NCI-H526 treated with DMSO at 0.1 percent for 48 hours (cell line): ENCODE results near the gene FGF22.
"Not testable (repeated sequence)": the region's sequence is repeated elsewhere in the genome, so short reads cannot be mapped to it uniquely, and the experiment has no call there.

ENCODE experiments used
- DNase-seq: peaks from one replicate; lab custom pipeline; 2025; lab: John Stamatoyannopoulos, UW

Gene FGF22

GRCh38 chr19:639253-640160 lies at the start of gene FGF22:
Gene FGF22, plus strand, starts transcription at chr19:639879. Its CDS starts 47 bp downstream, at chr19:639926.
- DNase-seq = peak; percentile 21

GRCh38 chr19:590396-590745 lies 49.3 kb upstream of the FGF22 start:
- no peak for DNase-seq

GRCh38 chr19:590750-591098 lies 49.0 kb upstream of the FGF22 start:
- no peak for DNase-seq

DNA sequence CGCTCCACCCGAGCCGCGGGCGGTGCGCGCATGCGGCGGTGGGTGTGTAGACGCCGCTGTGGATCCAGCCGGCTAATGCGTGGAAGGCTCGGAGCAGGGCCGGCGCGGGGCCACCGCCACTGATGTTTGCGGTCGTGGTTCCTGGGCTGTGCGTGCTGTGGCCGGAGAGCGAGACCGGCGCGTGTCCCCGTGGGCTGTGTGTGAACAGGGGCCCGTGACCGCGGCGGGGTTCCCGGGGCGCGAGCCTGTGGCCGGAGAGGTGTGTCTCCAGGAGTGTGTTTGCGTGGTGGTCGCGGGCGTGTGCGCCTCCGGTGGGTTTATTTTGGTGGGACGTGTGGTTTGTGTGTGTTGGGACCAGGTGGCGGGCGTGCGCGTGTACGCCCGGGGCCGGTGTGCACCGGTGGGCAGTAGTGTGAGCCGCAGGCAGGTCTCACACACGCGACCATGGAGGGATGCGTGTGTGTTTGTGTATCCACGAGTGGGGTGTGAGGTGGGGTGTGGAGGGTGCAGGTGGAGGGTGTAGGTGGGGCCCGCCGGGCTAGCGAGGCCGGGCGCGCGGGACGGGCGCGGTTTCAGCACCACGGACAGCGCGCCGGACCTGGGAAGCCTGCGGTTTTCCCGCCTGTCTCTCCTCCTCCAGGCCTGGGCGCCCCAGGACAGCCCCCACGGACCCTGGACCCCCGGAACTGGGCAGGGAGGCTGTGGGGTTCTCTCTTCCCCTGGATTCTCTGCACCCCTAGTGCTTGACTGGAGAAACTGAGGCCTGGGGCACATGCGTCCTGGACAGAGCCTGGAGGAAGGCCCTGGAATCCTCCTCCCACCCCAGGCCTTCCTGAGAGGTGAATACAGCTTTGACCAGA lies 48.4 kb upstream of the FGF22 start:
- no peak for DNase-seq

DNA sequence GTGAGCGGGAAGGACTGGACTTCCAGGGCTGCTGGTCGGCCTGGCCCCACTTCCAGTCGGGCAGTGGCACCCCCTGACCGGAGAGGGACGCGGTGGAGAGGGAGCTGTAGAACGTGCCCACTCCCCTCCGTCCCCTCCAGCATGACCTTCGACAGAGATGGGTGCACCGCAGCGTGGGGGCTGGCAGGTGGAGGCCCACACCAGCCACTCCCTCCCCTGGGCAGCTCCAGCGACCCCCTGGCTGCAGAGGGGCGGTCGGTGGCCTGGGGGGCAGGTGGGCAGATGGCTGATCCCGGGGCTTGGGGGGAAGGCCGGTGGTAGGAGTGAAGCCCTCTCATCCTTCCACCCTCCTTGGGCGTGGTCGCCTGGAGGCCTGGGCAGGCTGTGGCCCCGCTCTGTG lies 47.6 kb upstream of the FGF22 start:
- no peak for DNase-seq

GRCh38 chr19:593055-593454 lies 46.6 kb upstream of the FGF22 start:
- DNase-seq = no peak

- DNase-seq = no peak
Observed at GRCh38 chr19:593505-593904, 46.2 kb upstream of the FGF22 start.

DNA sequence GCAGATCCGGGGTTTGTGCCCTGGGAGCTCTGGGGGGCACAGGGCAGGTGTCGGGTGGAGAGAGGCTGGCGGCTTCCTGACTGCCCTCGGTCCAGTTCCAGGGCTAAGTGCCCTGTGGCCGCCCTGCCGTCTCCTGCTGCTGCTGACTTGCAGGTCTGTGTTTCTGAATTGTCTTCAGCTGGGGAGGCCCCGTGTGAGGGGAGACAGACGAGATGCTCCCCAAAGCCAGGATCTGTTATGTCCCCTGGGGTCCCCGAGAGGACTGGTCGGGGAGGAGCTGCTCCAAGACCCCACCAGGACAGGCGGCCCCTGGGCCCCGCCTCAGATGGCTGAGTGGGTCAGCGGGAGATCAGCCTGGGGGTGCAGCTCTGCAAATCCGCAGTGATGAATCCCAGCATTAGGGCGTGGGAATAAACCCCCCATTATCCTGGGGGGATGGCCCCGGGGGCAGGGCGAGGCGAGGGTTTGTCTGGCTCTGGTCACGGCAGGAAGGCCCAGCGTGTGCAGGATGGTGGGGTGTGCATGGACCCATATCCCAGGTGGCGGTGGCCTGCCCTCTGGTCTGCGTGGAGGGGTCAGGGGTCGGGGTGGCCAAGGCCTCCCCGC lies 45.3 kb upstream of the FGF22 start:
- DNase-seq = no peak

DNA sequence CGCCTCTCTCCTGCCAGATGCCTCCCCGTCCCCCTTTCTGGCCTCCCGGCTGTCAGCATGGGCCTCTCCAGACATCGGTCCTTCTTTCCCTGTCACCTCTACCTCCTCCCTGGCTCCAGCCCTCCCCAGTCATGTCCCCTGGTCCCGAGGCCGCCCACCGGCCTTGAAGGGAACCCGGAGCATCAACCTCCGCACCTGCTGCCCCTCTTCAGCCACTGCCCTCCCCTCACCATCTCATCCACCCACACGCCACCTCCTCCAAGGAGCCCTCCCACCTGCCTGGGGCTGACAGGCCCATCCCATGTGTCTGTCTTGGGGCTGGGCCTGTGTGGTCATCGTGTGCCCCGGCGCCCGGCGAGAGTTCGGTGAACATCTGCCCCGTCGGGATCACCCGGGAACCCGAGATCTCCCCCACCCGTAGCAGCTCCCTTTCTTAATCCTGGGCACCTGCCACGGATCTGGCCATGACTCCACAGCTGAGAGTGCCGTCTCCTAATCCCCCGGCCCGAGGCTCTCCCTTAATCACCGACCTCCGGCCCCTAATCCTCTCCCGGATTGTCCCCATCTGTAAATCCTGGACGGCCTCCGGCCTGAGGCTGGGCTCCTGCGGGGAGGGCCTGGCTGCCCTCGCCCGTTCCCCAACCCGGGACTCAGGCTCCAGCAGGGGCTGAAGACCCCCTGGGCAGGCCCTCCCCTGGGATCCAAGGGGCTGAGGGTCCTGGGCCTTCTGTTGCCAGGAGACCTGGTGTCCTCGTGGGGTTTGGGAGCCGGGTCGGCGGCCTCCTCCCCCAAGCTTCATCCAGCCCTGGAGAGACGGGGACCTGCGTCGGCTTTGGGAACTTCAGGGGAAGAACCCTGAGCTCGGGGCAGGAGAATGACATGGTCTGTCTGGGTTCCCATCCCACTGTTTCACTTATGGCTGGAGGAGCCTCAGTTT lies 44.1 kb upstream of the FGF22 start:
- no peak for DNase-seq

- DNase-seq = no peak
Observed at GRCh38 chr19:596263-596655, 43.4 kb upstream of the FGF22 start.

GRCh38 chr19:597406-598315 lies 42.0 kb upstream of the FGF22 start:
- no peak for DNase-seq

DNA sequence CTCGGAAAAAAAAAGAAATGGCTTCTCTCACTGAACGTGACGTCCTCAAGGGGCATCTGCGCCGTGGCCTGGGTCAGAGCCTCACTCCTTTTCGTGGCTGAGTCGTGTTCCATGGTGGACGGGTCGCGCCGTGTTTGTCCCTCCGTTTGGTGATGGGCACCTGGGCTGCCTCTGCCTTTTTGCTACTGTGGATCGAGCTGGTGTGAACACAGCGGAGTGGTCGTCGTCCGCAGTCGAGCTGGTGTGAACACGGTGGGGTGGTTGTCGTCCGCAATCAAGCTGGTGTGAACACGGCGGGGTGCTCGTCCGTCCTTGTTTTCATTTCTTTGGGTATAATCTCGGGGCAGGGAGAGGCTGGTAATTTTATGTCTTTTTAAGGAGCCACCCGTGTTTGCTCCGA lies 38.4 kb upstream of the FGF22 start:
- no peak for DNase-seq

- DNase-seq = no peak
Observed at GRCh38 chr19:601790-602189, 37.9 kb upstream of the FGF22 start.

DNA sequence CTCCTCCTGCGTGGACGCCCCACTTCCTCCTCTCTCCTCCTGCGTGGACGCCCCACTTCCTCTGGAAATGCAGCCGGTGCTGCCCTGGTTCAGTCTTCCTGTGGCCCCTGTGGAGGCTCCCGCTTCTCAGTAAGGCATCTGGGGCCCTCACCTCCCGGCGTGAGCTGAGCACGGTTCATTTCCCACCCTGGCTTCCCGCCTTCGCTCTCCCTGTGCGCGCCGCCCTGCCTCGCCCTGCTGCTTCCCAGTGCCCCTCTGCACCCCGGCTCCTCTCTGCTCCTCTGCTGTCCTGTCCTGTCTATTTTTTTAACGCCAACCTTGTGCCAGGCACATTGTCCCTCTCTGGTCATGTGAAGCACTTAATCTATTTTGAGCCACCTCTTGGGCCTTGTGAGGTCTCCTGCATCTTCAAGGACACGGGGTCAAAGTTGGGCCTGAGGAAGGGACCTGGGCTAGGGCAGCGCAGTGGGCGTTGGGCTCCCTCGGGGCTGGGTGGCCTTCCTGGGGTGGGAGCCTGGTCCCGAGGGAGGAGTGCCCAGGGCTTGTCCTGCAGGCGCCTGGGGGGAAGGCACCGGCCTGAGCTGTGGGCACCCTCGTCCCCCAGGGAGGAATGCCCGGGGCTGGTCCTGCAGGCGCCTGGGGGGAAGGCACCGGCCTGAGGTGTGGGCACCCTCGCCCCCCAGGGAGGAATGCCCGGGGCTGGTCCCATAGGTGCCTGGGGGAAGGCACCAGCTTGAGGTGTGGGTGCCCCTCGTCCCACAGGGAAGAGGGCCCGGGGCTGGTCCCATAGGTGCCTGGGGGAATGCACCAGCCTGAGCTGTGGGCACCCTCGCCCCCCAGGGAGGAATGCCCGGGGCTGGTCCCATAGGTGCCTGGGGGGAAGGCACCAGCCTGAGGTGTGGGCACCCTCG lies 37.0 kb upstream of the FGF22 start:
- DNase-seq = no peak

GRCh38 chr19:603302-603639 lies 36.4 kb upstream of the FGF22 start:
- DNase-seq = not testable (repeated sequence)

DNA sequence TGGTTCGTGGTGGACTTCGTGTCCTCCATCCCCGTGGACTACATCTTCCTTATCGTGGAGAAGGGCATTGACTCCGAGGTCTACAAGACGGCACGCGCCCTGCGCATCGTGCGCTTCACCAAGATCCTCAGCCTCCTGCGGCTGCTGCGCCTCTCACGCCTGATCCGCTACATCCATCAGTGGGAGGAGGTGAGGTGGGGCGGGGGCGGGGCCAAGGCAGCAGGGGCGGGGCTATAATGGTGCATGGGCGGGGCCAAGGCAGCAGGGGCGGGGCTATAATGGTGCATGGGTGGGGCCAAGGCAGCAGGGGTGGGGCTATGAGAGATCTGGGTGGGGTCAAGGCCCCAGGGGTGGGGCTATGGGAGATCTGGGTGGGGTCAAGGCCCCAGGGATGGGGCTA lies 35.9 kb upstream of the FGF22 start:
- DNase-seq = not testable (repeated sequence)

DNA sequence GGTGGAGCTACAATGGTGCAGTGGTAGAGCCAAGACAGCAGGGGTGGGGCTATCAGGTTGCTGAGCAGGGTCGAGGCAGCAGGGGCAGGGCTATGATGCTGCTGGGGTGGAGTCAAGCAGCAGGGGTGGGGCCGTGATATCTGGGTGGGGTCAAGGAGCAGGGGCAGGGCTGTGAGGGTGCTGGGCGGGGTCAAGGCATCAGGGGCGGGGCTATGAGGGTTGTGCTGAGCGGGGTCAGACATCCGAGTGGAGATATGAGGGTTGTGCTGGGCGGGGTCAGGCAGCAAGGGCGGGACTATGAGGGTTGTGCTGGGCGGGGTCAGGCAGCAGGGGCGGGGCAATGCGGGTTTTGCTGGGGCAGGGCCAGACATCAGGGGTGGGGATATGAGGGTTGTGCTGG lies 35.3 kb upstream of the FGF22 start:
- peak; percentile 35 for DNase-seq

- DNase-seq = not testable (repeated sequence)
Observed at GRCh38 chr19:605061-605971, 34.4 kb upstream of the FGF22 start.
